Loucy (cell line): ENCODE data around the gene OR2A2.
A peak's percentile ranks its signal among the peaks of the same experiment; 100 is the strongest.

Source experiments
- H2AFZ ChIP-seq: fragments of 200-600 bp; sonication (generic); 2 replicates; pipeline ENCODE4 v1.6.0; 2016; ENCODE audit warnings: antibody characterized with exemption, mild to moderate bottlenecking, low read length, moderate library complexity
- H3F3A ChIP-seq: fragments of 200-600 bp; 2 replicates; pipeline ENCODE4 v1.6.0; 2016; ENCODE audit warnings: antibody characterized with exemption, low read depth, mild to moderate bottlenecking
- H3K27me3 ChIP-seq: fragments of 200-600 bp; sonication (generic); 2 replicates; pipeline ENCODE4 v1.6.1; 2014; ENCODE audit warnings: low read length, mild to moderate bottlenecking; ENCODE audit not compliant: insufficient read depth, poor library complexity, severe bottlenecking
- H3K36me3 ChIP-seq: fragments of 200-600 bp; sonication (generic); 2 replicates; pipeline ENCODE4 v1.6.1; 2016; ENCODE audit warnings: low read length; ENCODE audit not compliant: insufficient read depth
- H3K4me1 ChIP-seq: fragments of 200-600 bp; sonication (generic); 2 replicates; pipeline ENCODE4 v1.5.1; 2014; ENCODE audit warnings: low read length, mild to moderate bottlenecking; ENCODE audit not compliant: insufficient read depth, poor library complexity, severe bottlenecking
- H3K4me2 ChIP-seq: fragments of 200-600 bp; sonication (generic); 2 replicates; pipeline ENCODE4 v1.6.0; 2014; ENCODE audit warnings: antibody characterized with exemption, low read length, low read depth, mild to moderate bottlenecking; ENCODE audit not compliant: poor library complexity, severe bottlenecking
- H3K4me3 ChIP-seq: fragments of 200-600 bp; sonication (generic); 2 replicates; pipeline ENCODE4 v1.5.1; 2014; ENCODE audit warnings: low read length, mild to moderate bottlenecking, mixed read lengths; ENCODE audit not compliant: poor library complexity, severe bottlenecking
- H3K79me2 ChIP-seq: fragments of 200-600 bp; sonication (generic); 2 replicates; pipeline ENCODE4 v1.6.1; 2014; ENCODE audit warnings: low read length; ENCODE audit not compliant: insufficient read depth
- H3K9ac ChIP-seq: fragments of 200-600 bp; sonication (generic); 2 replicates; pipeline ENCODE4 v1.6.0; 2014; ENCODE audit warnings: mild to moderate bottlenecking, low read depth, low read length, moderate library complexity; ENCODE audit not compliant: poor library complexity, severe bottlenecking
- H3K9me2 ChIP-seq: fragments of 200-600 bp; sonication (generic); replicated peaks from 2 replicates; pipeline ENCODE4 v1.6.1; 2016; ENCODE audit warnings: low read depth, low read length, mixed read lengths
- H3K9me3 ChIP-seq: fragments of 200-600 bp; sonication (generic); 2 replicates; pipeline ENCODE4 v1.6.1; 2014; ENCODE audit warnings: mild to moderate bottlenecking, antibody characterized with exemption, low read length, low read depth; ENCODE audit not compliant: insufficient read depth
- H4K20me1 ChIP-seq: fragments of 200-600 bp; sonication (generic); 2 replicates; pipeline ENCODE4 v1.6.0; 2014; ENCODE audit warnings: antibody characterized with exemption, low read length, mild to moderate bottlenecking; ENCODE audit not compliant: insufficient read depth, poor library complexity, severe bottlenecking
- EZH2phosphoT487 ChIP-seq: fragments of 200-600 bp; IDR thresholded peaks from 2 replicates; pipeline ENCODE4 v1.6.1; 2018; ENCODE audit warnings: antibody characterized with exemption, mild to moderate bottlenecking, moderate library complexity, borderline replicate concordance
- TF ChIP-seq, protein P1 (sequence below): fragments of 200-600 bp; sonication (generic); conservative IDR thresholded peaks from 2 replicates; pipeline ENCODE4 v1.5.1; 2014; ENCODE audit warnings: mild to moderate bottlenecking, antibody characterized with exemption, low read length

The OR2A2 gene

GRCh38 chr7:144069953-144070352, 39.4 kb upstream of the OR2A2 start:
- Histone ChIP-seq H3K4me3 (no peak overlapping the region), H3K79me2 (no peaks in the 10 kb centered on the region), H2AFZ (no peak overlapping the region), H3K9me3 (no peaks in the 10 kb centered on the region), H3F3A (no peaks in the 10 kb centered on the region), H4K20me1 (no peaks in the 10 kb centered on the region), H3K27me3 (no peaks in the 10 kb centered on the region), H3K4me1 (no peaks in the 10 kb centered on the region), H3K36me3 (no peaks in the 10 kb centered on the region), H3K9me2 (no peaks in the 10 kb centered on the region), H3K9ac (no peak overlapping the region), H3K4me2 (no peak overlapping the region)
- TF ChIP-seq EZH2phosphoT487, result no peak
- TF ChIP-seq, protein P1, sequence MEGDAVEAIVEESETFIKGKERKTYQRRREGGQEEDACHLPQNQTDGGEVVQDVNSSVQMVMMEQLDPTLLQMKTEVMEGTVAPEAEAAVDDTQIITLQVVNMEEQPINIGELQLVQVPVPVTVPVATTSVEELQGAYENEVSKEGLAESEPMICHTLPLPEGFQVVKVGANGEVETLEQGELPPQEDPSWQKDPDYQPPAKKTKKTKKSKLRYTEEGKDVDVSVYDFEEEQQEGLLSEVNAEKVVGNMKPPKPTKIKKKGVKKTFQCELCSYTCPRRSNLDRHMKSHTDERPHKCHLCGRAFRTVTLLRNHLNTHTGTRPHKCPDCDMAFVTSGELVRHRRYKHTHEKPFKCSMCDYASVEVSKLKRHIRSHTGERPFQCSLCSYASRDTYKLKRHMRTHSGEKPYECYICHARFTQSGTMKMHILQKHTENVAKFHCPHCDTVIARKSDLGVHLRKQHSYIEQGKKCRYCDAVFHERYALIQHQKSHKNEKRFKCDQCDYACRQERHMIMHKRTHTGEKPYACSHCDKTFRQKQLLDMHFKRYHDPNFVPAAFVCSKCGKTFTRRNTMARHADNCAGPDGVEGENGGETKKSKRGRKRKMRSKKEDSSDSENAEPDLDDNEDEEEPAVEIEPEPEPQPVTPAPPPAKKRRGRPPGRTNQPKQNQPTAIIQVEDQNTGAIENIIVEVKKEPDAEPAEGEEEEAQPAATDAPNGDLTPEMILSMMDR, result no peak

- Histone ChIP-seq H3K9me3 (no peaks in the 10 kb centered on the region), H3K4me3 (no peak overlapping the region), H2AFZ (no peak overlapping the region), H4K20me1 (no peaks in the 10 kb centered on the region), H3K4me1 (no peaks in the 10 kb centered on the region), H3K4me2 (no peak overlapping the region), H3K79me2 (no peaks in the 10 kb centered on the region), H3K36me3 (no peaks in the 10 kb centered on the region), H3F3A (no peaks in the 10 kb centered on the region), H3K9ac (no peak overlapping the region), H3K27me3 (no peaks in the 10 kb centered on the region), H3K9me2 (no peaks in the 10 kb centered on the region)
- TF ChIP-seq EZH2phosphoT487, result no peak
- TF ChIP-seq, protein P1, result peak; percentile 25; the same call in 1 of the 2 replicates
Observed at GRCh38 chr7:144074374-144074773, 35.0 kb upstream of the OR2A2 start.

- Histone ChIP-seq H3F3A (no peaks in the 10 kb centered on the region), H2AFZ (no peak within 1 kb of the TSS), H4K20me1 (no peaks in the 10 kb centered on the region), H3K4me1 (no peaks in the 10 kb centered on the region), H3K27me3 (no peaks in the 10 kb centered on the region), H3K9me2 (no peaks in the 10 kb centered on the region), H3K36me3 (no peaks in the 10 kb centered on the region), H3K79me2 (no peaks in the 10 kb centered on the region), H3K4me2 (no peak within 1 kb of the TSS), H3K9me3 (peaks cover 4% of the 10 kb centered on the region; the same call in 1 of the 2 replicates), H3K9ac (no peak within 1 kb of the TSS), H3K4me3 (no peak within 1 kb of the TSS)
- no peak for TF ChIP-seq EZH2phosphoT487
- TF ChIP-seq, protein P1, result no peak
Observed at GRCh38 chr7:144085978-144086377, 23.4 kb upstream of the OR2A2 start, which contains the start of gene OR2A12. Gene OR2A12 (plus strand): TSS chr7:144086278. CDS start chr7:144095108, 8,830 bp downstream.
